HG02970 (cell line): ENCODE measurements around the gene GPATCH2.

ENCODE experiments used
- ATAC-seq: cut with Tn5 transposase; IDR thresholded peaks from one replicate; pipeline ENCODE4 v1.9.1; 2021; ENCODE audit warnings: mild to moderate bottlenecking, moderate library complexity, moderate number of reproducible peaks; ENCODE audit not compliant: unreplicated experiment, low FRiP score

GPATCH2 gene

DNA sequence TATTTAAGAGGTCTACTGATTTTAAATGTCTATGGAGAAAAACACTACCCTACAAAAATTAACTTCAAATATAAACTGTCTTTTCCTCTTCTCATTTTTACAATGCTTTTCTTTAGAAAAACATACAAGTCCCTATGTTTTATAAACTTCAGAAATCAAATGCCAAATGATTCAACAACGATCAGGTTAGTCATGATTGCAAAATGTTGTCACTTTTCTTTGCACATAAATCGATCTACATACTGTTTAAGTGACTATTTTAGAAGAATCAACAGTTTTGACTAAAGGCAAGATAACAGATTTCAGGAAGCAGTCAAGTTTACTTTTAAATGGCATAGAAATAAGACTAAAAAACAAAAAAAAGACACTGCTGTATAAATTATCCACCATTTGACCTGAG is 168.7 kb downstream of the GPATCH2 start:
- no peak for ATAC-seq

DNA sequence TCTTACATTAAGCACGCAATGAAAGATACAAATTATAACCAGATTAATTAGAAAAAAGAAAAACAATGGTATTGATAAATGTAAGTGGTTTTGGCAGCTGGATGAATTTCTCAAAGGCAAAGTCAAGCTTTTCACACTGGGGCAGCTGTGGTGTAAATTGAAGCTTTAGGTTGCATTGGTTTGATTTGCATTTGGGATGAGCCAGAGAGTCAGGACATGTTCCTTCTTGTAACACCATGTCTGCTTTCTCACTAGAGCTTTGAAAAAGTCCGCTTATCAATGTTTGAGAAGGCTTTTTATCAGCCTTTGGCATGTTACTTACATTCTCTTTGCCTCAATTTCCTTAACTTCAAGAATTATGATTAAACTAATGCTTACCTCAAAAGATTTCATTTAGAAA is 173.9 kb downstream of the GPATCH2 start:
- no peak for ATAC-seq

- no peak for ATAC-seq
Measured at GRCh38 chr1:217456261-217456660, 174.6 kb downstream of the GPATCH2 start.

GRCh38 chr1:217453816-217454215 is 177.1 kb downstream of the GPATCH2 start:
- no peak for ATAC-seq

GRCh38 chr1:217449370-217449769 is 181.5 kb downstream of the GPATCH2 start:
- no peak for ATAC-seq

DNA sequence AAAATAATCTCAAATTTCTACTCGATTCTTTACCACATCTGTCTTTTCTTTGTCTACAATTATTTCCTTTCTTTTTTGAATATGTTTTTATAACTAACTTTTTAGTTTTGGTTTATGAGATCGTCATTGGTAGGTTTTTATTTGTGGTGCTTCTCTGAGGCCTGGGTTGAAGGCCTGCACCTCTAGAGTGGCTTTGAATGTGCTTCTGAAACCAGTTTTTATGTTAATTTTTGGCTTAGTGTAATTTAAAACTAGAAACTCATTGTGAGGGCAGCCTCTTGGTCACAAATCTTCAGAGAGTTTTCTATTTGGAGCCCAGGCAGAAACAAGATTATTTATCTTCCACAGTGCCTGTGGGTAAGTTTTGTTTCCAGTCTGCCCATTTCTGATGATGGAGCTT is 187.0 kb downstream of the GPATCH2 start:
- ATAC-seq: no peak

DNA sequence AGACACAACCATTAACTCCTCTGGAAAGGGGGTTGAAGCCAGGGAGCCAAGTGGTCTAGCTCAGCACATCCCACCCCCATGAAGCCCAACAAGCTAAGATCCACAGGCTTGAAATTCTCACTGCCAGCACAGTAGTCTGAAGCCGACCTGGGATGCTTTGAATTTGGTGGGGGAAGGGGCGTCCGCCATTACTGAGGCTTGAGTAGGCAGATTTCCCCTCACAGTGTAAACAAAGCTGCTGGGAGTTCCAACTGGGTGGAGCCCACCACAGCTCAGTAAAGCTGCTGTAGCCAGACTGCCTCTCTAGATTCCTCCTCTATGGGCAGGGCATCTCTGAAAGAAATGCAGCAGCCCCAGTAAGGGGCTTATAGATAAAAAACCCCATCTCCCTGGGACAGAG is 193.5 kb downstream of the GPATCH2 start:
- no peak for ATAC-seq

- ATAC-seq: no peak
Measured at GRCh38 chr1:217435204-217435603, 195.7 kb downstream of the GPATCH2 start.

DNA sequence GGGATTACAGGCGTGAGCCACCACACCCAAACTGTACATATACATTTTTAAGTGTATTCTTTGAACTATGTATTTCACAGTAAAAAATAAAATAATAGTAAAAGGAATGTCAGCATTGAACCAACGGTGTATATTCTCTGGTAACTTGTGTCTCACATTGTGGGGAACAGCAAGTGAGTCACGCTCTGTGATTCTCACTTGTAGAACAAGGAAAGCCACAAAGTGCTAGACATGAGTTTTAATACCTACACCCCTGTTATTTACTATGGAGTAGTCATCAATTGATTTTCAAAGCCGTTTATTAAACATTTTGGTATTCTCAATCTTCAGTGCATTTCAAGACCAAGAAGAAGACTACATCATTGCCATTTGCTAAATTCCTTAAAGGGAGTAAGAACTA is 197.2 kb downstream of the GPATCH2 start:
- no peak for ATAC-seq

- ATAC-seq: no peak
Measured at GRCh38 chr1:217432339-217432738, 198.6 kb downstream of the GPATCH2 start.

- ATAC-seq: no peak
Measured at GRCh38 chr1:217431395-217431794, 199.5 kb downstream of the GPATCH2 start.

- ATAC-seq: no peak
Measured at GRCh38 chr1:217425422-217425821, 205.5 kb downstream of the GPATCH2 start.

DNA sequence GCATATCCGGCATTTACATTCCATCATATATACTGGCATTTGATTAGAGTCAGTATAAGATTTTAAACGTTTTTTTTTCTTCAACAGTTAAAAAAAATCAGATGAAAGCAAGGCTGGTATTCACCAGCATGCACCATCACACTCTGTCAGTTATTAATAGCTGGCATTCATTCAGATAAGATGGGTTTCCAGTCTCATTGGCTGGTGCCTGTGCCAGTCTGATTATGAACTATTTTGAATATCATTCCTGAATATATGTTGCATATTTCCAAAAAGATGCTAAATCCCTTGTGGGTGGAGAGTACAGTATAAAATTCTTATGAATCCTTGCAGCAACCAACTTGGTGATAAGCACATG is 211.7 kb downstream of the GPATCH2 start:
- ATAC-seq: no peak

- ATAC-seq: no peak
Measured at GRCh38 chr1:217418269-217419193, 212.4 kb downstream of the GPATCH2 start.

- ATAC-seq: no peak
Measured at GRCh38 chr1:217417363-217417762, 213.5 kb downstream of the GPATCH2 start.

GRCh38 chr1:217407534-217408001 is 223.3 kb downstream of the GPATCH2 start:
- ATAC-seq: no peak

- no peak for ATAC-seq
Measured at GRCh38 chr1:217403026-217403720, 227.7 kb downstream of the GPATCH2 start.

- no peak for ATAC-seq
Measured at GRCh38 chr1:217402301-217402700, 228.6 kb downstream of the GPATCH2 start.

GRCh38 chr1:217393896-217394295 is 237.0 kb downstream of the GPATCH2 start:
- no peak for ATAC-seq

GRCh38 chr1:217392441-217392840 is 238.4 kb downstream of the GPATCH2 start:
- ATAC-seq: no peak

DNA sequence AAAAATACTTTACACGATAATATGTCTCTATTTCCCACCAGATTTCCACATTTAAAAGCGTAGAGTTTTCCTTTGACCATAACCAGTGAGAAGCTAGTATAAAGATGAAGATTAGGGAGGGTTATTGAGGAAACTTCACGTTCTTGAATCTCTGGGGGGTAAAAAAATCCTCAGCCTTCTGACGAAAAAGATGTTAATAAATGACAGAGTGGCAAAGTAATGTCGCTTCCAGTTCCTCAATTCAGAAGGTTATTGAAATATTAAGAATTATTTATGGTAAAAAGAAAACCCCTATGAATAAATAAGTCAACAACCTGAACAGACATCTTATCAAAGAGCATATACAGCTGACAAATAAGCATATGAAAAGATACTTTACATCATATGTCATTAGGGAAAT is 241.0 kb downstream of the GPATCH2 start:
- ATAC-seq: no peak
